Mucosa of stomach (tissue), 1 donor: Measurements from ENCODE around the gene GPR107.

Experiments
- H3K27me3 ChIP-seq: one replicate; pipeline ENCODE4 v1.7.0; 2013; ENCODE audit warnings: mild to moderate bottlenecking, low read length; ENCODE audit not compliant: control insufficient read depth, insufficient read depth
- H3K36me3 ChIP-seq: one replicate; pipeline ENCODE4 v1.7.0; 2013; ENCODE audit warnings: low read length; ENCODE audit not compliant: control insufficient read depth, insufficient read depth
- H3K4me1 ChIP-seq: one replicate; pipeline ENCODE4 v1.7.0; 2013; ENCODE audit warnings: mild to moderate bottlenecking, low read length; ENCODE audit not compliant: control insufficient read depth, insufficient read depth
- H3K4me3 ChIP-seq: one replicate; pipeline ENCODE4 v1.7.0; 2013; ENCODE audit warnings: low read length
- H3K9ac ChIP-seq: one replicate; pipeline ENCODE4 v1.7.0; 2013; ENCODE audit warnings: mild to moderate bottlenecking, low read length, moderate library complexity
- H3K9me3 ChIP-seq: one replicate; pipeline ENCODE4 v1.7.0; 2013; ENCODE audit warnings: mild to moderate bottlenecking, low read length, moderate library complexity; ENCODE audit not compliant: control insufficient read depth
- donor health status: Pancreatic carcinoma.

The GPR107 gene

GRCh38 chr9:130137081-130137640, 83.5 kb downstream of the GPR107 start:
- Histone ChIP-seq H3K36me3 (no peaks in the 10 kb centered on the region), H3K9ac (no peak overlapping the region), H3K9me3 (no peaks in the 10 kb centered on the region), H3K27me3 (no peaks in the 10 kb centered on the region), H3K4me3 (no peak overlapping the region), H3K4me1 (peaks cover 8% of the 10 kb centered on the region)

GRCh38 chr9:130137641-130138081, 84.0 kb downstream of the GPR107 start:
- H3K9me3 ChIP-seq, result no peaks in the 10 kb centered on the region
- H3K27me3 ChIP-seq, result peaks cover 3% of the 10 kb centered on the region
- no peak overlapping the region for H3K4me3 ChIP-seq
- peaks cover 8% of the 10 kb centered on the region for H3K4me1 ChIP-seq
- no peaks in the 10 kb centered on the region for H3K36me3 ChIP-seq
- no peak overlapping the region for H3K9ac ChIP-seq

- Histone ChIP-seq H3K36me3 (no peaks in the 10 kb centered on the region), H3K9me3 (no peaks in the 10 kb centered on the region), H3K4me3 (no peak overlapping the region), H3K9ac (no peak overlapping the region), H3K4me1 (peaks cover 8% of the 10 kb centered on the region), H3K27me3 (peaks cover 9% of the 10 kb centered on the region)
These were observed 84.5 kb downstream of the GPR107 start for GRCh38 chr9:130138171-130138653.

- Histone ChIP-seq H3K9ac (no peak overlapping the region), H3K4me3 (no peak overlapping the region), H3K4me1 (peaks cover 8% of the 10 kb centered on the region), H3K9me3 (no peaks in the 10 kb centered on the region), H3K36me3 (no peaks in the 10 kb centered on the region), H3K27me3 (peaks cover 14% of the 10 kb centered on the region)
These were observed 85.1 kb downstream of the GPR107 start for GRCh38 chr9:130138791-130139190.

- no peaks in the 10 kb centered on the region for H3K36me3 ChIP-seq
- H3K9me3 ChIP-seq, result no peaks in the 10 kb centered on the region
- H3K4me3 ChIP-seq, result no peak overlapping the region
- peaks cover 17% of the 10 kb centered on the region for H3K27me3 ChIP-seq
- H3K9ac ChIP-seq, result no peak overlapping the region
- H3K4me1 ChIP-seq, result peaks cover 12% of the 10 kb centered on the region
These were observed 85.5 kb downstream of the GPR107 start for GRCh38 chr9:130139251-130139650.

GRCh38 chr9:130140706-130141105, 87.0 kb downstream of the GPR107 start:
- peaks cover 28% of the 10 kb centered on the region for H3K27me3 ChIP-seq
- no peak overlapping the region for H3K4me3 ChIP-seq
- H3K9ac ChIP-seq, result no peak overlapping the region
- H3K9me3 ChIP-seq, result no peaks in the 10 kb centered on the region
- peaks cover 12% of the 10 kb centered on the region for H3K4me1 ChIP-seq
- no peaks in the 10 kb centered on the region for H3K36me3 ChIP-seq

GRCh38 chr9:130142056-130142455, 88.3 kb downstream of the GPR107 start:
- Histone ChIP-seq H3K36me3 (no peaks in the 10 kb centered on the region), H3K9me3 (no peaks in the 10 kb centered on the region), H3K9ac (no peak overlapping the region), H3K4me1 (peaks cover 12% of the 10 kb centered on the region), H3K27me3 (peaks cover 31% of the 10 kb centered on the region), H3K4me3 (no peak overlapping the region)

GRCh38 chr9:130142641-130143040, 88.9 kb downstream of the GPR107 start:
- Histone ChIP-seq H3K9ac (no peak overlapping the region), H3K9me3 (no peaks in the 10 kb centered on the region), H3K4me1 (peaks cover 12% of the 10 kb centered on the region), H3K4me3 (no peak overlapping the region), H3K36me3 (no peaks in the 10 kb centered on the region), H3K27me3 (peaks cover 31% of the 10 kb centered on the region)

- no peak overlapping the region for H3K9ac ChIP-seq
- no peaks in the 10 kb centered on the region for H3K36me3 ChIP-seq
- H3K9me3 ChIP-seq, result no peaks in the 10 kb centered on the region
- H3K4me3 ChIP-seq, result no peak overlapping the region
- H3K4me1 ChIP-seq, result peaks cover 12% of the 10 kb centered on the region
- H3K27me3 ChIP-seq, result peaks cover 31% of the 10 kb centered on the region
These were observed 89.7 kb downstream of the GPR107 start for GRCh38 chr9:130143279-130143893.

- H3K36me3 ChIP-seq, result no peaks in the 10 kb centered on the region
- peaks cover 7% of the 10 kb centered on the region for H3K4me1 ChIP-seq
- peaks cover 31% of the 10 kb centered on the region for H3K27me3 ChIP-seq
- no peak overlapping the region for H3K9ac ChIP-seq
- H3K4me3 ChIP-seq, result no peak overlapping the region
- H3K9me3 ChIP-seq, result no peaks in the 10 kb centered on the region
These were observed 90.3 kb downstream of the GPR107 start for GRCh38 chr9:130143958-130144366.

- H3K4me3 ChIP-seq, result no peak overlapping the region
- H3K36me3 ChIP-seq, result no peaks in the 10 kb centered on the region
- peaks cover 4% of the 10 kb centered on the region for H3K4me1 ChIP-seq
- H3K27me3 ChIP-seq, result peaks cover 31% of the 10 kb centered on the region
- H3K9me3 ChIP-seq, result no peaks in the 10 kb centered on the region
- H3K9ac ChIP-seq, result no peak overlapping the region
These were observed 91.0 kb downstream of the GPR107 start for GRCh38 chr9:130144703-130145102.

GRCh38 chr9:130145658-130146057, 92.0 kb downstream of the GPR107 start:
- H3K36me3 ChIP-seq, result no peaks in the 10 kb centered on the region
- no peak overlapping the region for H3K4me3 ChIP-seq
- no peak overlapping the region for H3K9ac ChIP-seq
- H3K9me3 ChIP-seq, result no peaks in the 10 kb centered on the region
- peaks cover 31% of the 10 kb centered on the region for H3K27me3 ChIP-seq
- peaks cover 4% of the 10 kb centered on the region for H3K4me1 ChIP-seq
